Nephron progenitor cell (in vitro differentiated cells): Measurements from ENCODE around the gene KRT39.

Experiments
- DNase-seq: peaks from one replicate; pipeline ENCODE4 v3.0.0; 2021
- H3K27ac Mint-ChIP-seq: 2 replicates; pipeline ENCODE4 v1.8.0; 2021; ENCODE audit warnings: mild to moderate bottlenecking, moderate library complexity, mixed read lengths
- H3K27me3 Mint-ChIP-seq: 2 replicates; pipeline ENCODE4 v1.8.0; 2021; ENCODE audit warnings: mild to moderate bottlenecking, low read depth, mixed read lengths; ENCODE audit not compliant: poor library complexity
- H3K36me3 Mint-ChIP-seq: 2 replicates; pipeline ENCODE4 v1.8.0; 2021; ENCODE audit warnings: low read depth, mixed read lengths
- H3K4me1 Mint-ChIP-seq: 2 replicates; pipeline ENCODE4 v1.8.0; 2021; ENCODE audit warnings: mixed read lengths
- H3K4me3 Mint-ChIP-seq: 2 replicates; pipeline ENCODE4 v1.8.0; 2021; ENCODE audit warnings: mild to moderate bottlenecking, moderate library complexity, mixed read lengths
- H3K9me3 Mint-ChIP-seq: 2 replicates; pipeline ENCODE4 v1.8.0; 2021; ENCODE audit warnings: mild to moderate bottlenecking, moderate library complexity, mixed read lengths
- CTCF ChIP-seq: fragments of 200-600 bp; sonication (generic); IDR thresholded peaks from 2 replicates; pipeline ENCODE4 v1.5.0; 2021; ENCODE audit warnings: antibody characterized with exemption

Gene KRT39

GRCh38 chr17:40947929-40948328, 18.8 kb downstream of the KRT39 start:
- TF ChIP-seq CTCF, result no peak
- Mint-ChIP-seq H3K27me3 (no peaks in the 10 kb centered on the region), H3K27ac (no peak overlapping the region), H3K4me1 (peaks cover 61% of the 10 kb centered on the region), H3K9me3 (no peaks in the 10 kb centered on the region), H3K36me3 (no peaks in the 10 kb centered on the region), H3K4me3 (no peak overlapping the region)
- no peak for DNase-seq

GRCh38 chr17:40945414-40945813, 21.3 kb downstream of the KRT39 start:
- DNase-seq, result no peak
- H3K36me3 Mint-ChIP-seq, result no peaks in the 10 kb centered on the region
- H3K9me3 Mint-ChIP-seq, result no peaks in the 10 kb centered on the region
- TF ChIP-seq CTCF, result no peak
- H3K27me3 Mint-ChIP-seq, result peaks cover 6% of the 10 kb centered on the region
- H3K4me1 Mint-ChIP-seq, result peaks cover 45% of the 10 kb centered on the region
- no peak overlapping the region for H3K4me3 Mint-ChIP-seq
- H3K27ac Mint-ChIP-seq, result no peak overlapping the region

- TF ChIP-seq CTCF, result no peak
- Mint-ChIP-seq H3K27ac (no peak overlapping the region), H3K4me1 (peaks cover 36% of the 10 kb centered on the region), H3K9me3 (no peaks in the 10 kb centered on the region), H3K36me3 (no peaks in the 10 kb centered on the region), H3K27me3 (peaks cover 7% of the 10 kb centered on the region), H3K4me3 (no peak overlapping the region)
- DNase-seq, result no peak
Measured at GRCh38 chr17:40944531-40944930, 22.2 kb downstream of the KRT39 start.

- no peaks in the 10 kb centered on the region for H3K9me3 Mint-ChIP-seq
- no peak for TF ChIP-seq CTCF
- peaks cover 31% of the 10 kb centered on the region for H3K4me1 Mint-ChIP-seq
- H3K27me3 Mint-ChIP-seq, result peaks cover 7% of the 10 kb centered on the region
- no peaks in the 10 kb centered on the region for H3K36me3 Mint-ChIP-seq
- H3K4me3 Mint-ChIP-seq, result no peak overlapping the region
- DNase-seq, result no peak
- no peak overlapping the region for H3K27ac Mint-ChIP-seq
Measured at GRCh38 chr17:40942553-40942952, 24.2 kb downstream of the KRT39 start.

- no peaks in the 10 kb centered on the region for H3K9me3 Mint-ChIP-seq
- DNase-seq, result no peak
- H3K27me3 Mint-ChIP-seq, result peaks cover 7% of the 10 kb centered on the region
- no peaks in the 10 kb centered on the region for H3K36me3 Mint-ChIP-seq
- H3K4me1 Mint-ChIP-seq, result peaks cover 20% of the 10 kb centered on the region
- no peak for TF ChIP-seq CTCF
- H3K27ac Mint-ChIP-seq, result no peak overlapping the region
- no peak overlapping the region for H3K4me3 Mint-ChIP-seq
Measured at GRCh38 chr17:40940266-40940665, 26.5 kb downstream of the KRT39 start.

GRCh38 chr17:40938981-40939380, 27.8 kb downstream of the KRT39 start:
- Mint-ChIP-seq H3K9me3 (no peaks in the 10 kb centered on the region), H3K27ac (no peak overlapping the region), H3K36me3 (no peaks in the 10 kb centered on the region), H3K4me3 (no peak overlapping the region), H3K27me3 (peaks cover 7% of the 10 kb centered on the region), H3K4me1 (peaks cover 15% of the 10 kb centered on the region)
- no peak for DNase-seq
- no peak for TF ChIP-seq CTCF
